Adrenal gland (tissue), 5 donors: ENCODE data around the gene SMCR8.
"Not testable (repeated sequence)": the region's sequence is repeated elsewhere in the genome, so short reads cannot be mapped to it uniquely, and the experiment has no call there.

Experiments used
- CTCF ChIP-seq, 6 experiments: fragments of 450-650 bp in 4 of 6; fragments of 200-600 bp in 2 of 6; sonication (generic) in 1 of 6; IDR thresholded peaks; 1 replicate in 5 of 6; 2 replicates in 1 of 6; pipeline versions ENCODE4 v1.5.1 to v1.8.0; 2016 to 2021; ENCODE audit warnings: antibody characterized with exemption in 6 of 6, mild to moderate bottlenecking in 2 of 6, moderate library complexity in 1 of 6
- POLR2A ChIP-seq, 2 donors: fragments of 450-650 bp; IDR thresholded peaks; one replicate each; pipeline ENCODE4 v1.6.1; 2017; ENCODE audit warnings: antibody characterized with exemption in 2 of 2, mild to moderate bottlenecking in 2 of 2, moderate library complexity in 1 of 2
- donor health status: DM: no; HTN: no; CAD: no.

- TF ChIP-seq CTCF, POLR2A (IDR thresholded peaks at IDR 0.05): not testable (repeated sequence)
These were observed 11.9 kb upstream of the SMCR8 start for GRCh38 chr17:18303206-18303605.
